HFF-Myc (cell line): Measurements from ENCODE around the gene RAPGEF1.

ENCODE experiments used
- DNase-seq: peaks from one replicate; pipeline ENCODE4 v3.0.0-alpha.2; 2011; ENCODE audit warnings: low read depth; ENCODE audit errors: extremely low read depth
- H3K4me3 ChIP-seq: replicated peaks from 2 replicates; pipeline ENCODE4 v1.5.1; 2011; ENCODE audit warnings: low read depth, mild to moderate bottlenecking, control low read depth, low read length
- CTCF ChIP-seq: IDR thresholded peaks from 2 replicates; pipeline ENCODE4 v1.5.1; 2012; ENCODE audit warnings: mild to moderate bottlenecking, low read depth, low read length, control low read depth; ENCODE audit errors: missing control alignments

The RAPGEF1 gene

GRCh38 chr9:131582056-131582455 lies 157.8 kb downstream of the RAPGEF1 start:
- no peak for TF ChIP-seq CTCF

GRCh38 chr9:131580358-131580757 lies 159.5 kb downstream of the RAPGEF1 start:
- DNase-seq, result no peak
- TF ChIP-seq CTCF, result no peak

More at GRCh38 chr9:131582056-131582455, 157.8 kb downstream of the RAPGEF1 start:
- no peak for DNase-seq
- H3K4me3 ChIP-seq, result no peak overlapping the region

GRCh38 chr9:131579789-131580211 lies 160.1 kb downstream of the RAPGEF1 start:
- no peak for TF ChIP-seq CTCF
- DNase-seq, result no peak
- H3K4me3 ChIP-seq, result no peak overlapping the region

More at GRCh38 chr9:131580358-131580757, 159.5 kb downstream of the RAPGEF1 start:
- no peak overlapping the region for H3K4me3 ChIP-seq

GRCh38 chr9:131578731-131579504 lies 161.0 kb downstream of the RAPGEF1 start:
- no peak for DNase-seq
- TF ChIP-seq CTCF, result no peak
- H3K4me3 ChIP-seq, result no peak overlapping the region

GRCh38 chr9:131578021-131578420 lies 161.9 kb downstream of the RAPGEF1 start:
- DNase-seq, result no peak
- H3K4me3 ChIP-seq, result no peak overlapping the region
- TF ChIP-seq CTCF, result no peak

- TF ChIP-seq CTCF, result no peak
- H3K4me3 ChIP-seq, result no peak overlapping the region
- DNase-seq, result no peak
These were observed 162.6 kb downstream of the RAPGEF1 start for GRCh38 chr9:131577005-131578000.
